Activated T-cell treated with anti-CD3 and anti-CD28 coated beads, Interleukin-2, amount 50 U/mL, for 4 hours (primary cell): ENCODE data around the gene RDX. TPM values are rescaled to one million over a fixed set of nuclear protein-coding genes. Genes with fewer than 3 reads are reported as not detected.
A peak's percentile ranks its signal among the peaks of the same experiment; 100 is the strongest.

ENCODE experiments used
- ATAC-seq, 2 donors: fragments of 200-7000 bp; cut with Tn5 transposase; one replicate each; pipeline ENCODE4 v1.10.0; 2021
- DNase-seq: peaks from one replicate; pipeline ENCODE4 v3.0.0-alpha.2; 2020
- H3K27me3 Mint-ChIP-seq: one replicate; pipeline ENCODE4 v1.8.0; 2021; ENCODE audit warnings: low read depth, mixed read lengths
- H3K36me3 Mint-ChIP-seq: one replicate; pipeline ENCODE4 v1.8.0; 2022; ENCODE audit warnings: mixed read lengths; ENCODE audit not compliant: insufficient read depth
- H3K4me1 Mint-ChIP-seq: one replicate; pipeline ENCODE4 v1.8.0; 2021; ENCODE audit warnings: low read depth, mixed read lengths
- H3K4me3 Mint-ChIP-seq: one replicate; pipeline ENCODE4 v1.8.0; 2021; ENCODE audit warnings: mild to moderate bottlenecking, moderate library complexity, mixed read lengths
- H3K9me3 Mint-ChIP-seq: one replicate; pipeline ENCODE4 v1.8.0; 2021; ENCODE audit warnings: mixed read lengths
- total RNA-seq, 3 donors: library from RNA; stranded (reverse); gene quantifications; one replicate each; pipeline ENCODE4 v1.2.1, GENCODE V29; 2021

Gene RDX
- total RNA-seq, 3 donors from 2014 or later: 34.6 to 42.3 (median 34.6) TPM

DNA sequence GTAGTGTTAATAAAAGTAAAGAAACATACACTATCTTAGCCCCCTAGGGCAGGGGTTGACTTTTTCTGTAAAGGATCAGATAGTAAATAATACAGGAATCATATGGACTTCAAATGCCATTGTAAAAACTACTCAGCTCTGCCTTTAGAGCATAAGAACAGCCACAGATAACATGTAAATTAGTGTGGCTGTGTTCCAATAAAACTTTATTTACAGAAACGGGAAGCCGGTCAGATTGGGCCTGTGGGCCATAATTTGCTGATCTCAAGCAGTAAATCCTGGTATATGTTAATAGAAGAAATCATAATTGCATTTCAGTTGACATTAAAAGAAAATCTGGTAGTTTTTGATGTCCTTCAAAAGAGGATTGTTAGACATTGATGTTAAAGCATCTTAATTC, 126.7 kb downstream of the RDX start:
- ATAC-seq: no peak
- no peaks in the 10 kb centered on the region for H3K36me3 Mint-ChIP-seq
- H3K4me1 Mint-ChIP-seq: peaks cover 6% of the 10 kb centered on the region
- no peak overlapping the region for H3K4me3 Mint-ChIP-seq
- no peaks in the 10 kb centered on the region for H3K9me3 Mint-ChIP-seq
- no peak for DNase-seq
- peaks cover 16% of the 10 kb centered on the region for H3K27me3 Mint-ChIP-seq

DNA sequence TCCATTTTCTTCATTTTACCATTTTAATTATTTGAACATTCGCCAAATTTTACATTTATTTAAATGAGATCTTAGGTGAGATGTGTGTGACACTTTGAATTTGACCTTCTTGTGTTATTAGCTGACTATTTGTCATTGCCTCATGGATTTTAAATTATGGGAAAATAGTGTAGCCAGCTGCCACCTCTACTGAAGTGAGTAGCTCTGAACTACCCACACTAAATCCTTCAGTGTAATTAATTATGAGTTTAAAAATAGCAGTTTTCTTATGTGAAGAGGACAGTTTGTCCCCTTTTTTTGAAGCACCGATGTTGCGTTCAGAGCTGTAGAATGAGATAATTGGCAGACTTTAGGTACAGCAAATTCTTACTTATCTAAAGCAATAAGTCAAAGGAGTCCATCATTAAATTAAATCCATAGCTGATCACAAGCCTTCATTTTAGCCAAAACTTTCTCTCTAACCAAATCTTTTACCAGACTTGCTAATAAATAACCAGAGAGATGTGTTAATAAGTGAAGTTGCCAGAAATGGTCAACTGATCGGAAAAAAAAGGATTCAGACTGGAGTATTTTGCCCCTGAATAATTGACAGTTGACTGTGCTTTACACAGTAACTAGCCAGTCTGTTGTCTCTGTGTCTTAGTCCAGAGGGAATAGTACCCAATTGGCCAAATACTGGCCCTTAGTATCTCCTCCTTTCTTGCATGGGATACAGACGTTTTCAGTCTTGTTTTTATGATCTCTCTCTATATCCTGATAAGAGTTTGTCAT, 128.2 kb downstream of the RDX start:
- no peaks in the 10 kb centered on the region for H3K4me1 Mint-ChIP-seq
- DNase-seq: no peak
- H3K36me3 Mint-ChIP-seq: no peaks in the 10 kb centered on the region
- no peaks in the 10 kb centered on the region for H3K9me3 Mint-ChIP-seq
- peaks cover 11% of the 10 kb centered on the region for H3K27me3 Mint-ChIP-seq
- H3K4me3 Mint-ChIP-seq: no peak overlapping the region
- ATAC-seq: no peak

DNA sequence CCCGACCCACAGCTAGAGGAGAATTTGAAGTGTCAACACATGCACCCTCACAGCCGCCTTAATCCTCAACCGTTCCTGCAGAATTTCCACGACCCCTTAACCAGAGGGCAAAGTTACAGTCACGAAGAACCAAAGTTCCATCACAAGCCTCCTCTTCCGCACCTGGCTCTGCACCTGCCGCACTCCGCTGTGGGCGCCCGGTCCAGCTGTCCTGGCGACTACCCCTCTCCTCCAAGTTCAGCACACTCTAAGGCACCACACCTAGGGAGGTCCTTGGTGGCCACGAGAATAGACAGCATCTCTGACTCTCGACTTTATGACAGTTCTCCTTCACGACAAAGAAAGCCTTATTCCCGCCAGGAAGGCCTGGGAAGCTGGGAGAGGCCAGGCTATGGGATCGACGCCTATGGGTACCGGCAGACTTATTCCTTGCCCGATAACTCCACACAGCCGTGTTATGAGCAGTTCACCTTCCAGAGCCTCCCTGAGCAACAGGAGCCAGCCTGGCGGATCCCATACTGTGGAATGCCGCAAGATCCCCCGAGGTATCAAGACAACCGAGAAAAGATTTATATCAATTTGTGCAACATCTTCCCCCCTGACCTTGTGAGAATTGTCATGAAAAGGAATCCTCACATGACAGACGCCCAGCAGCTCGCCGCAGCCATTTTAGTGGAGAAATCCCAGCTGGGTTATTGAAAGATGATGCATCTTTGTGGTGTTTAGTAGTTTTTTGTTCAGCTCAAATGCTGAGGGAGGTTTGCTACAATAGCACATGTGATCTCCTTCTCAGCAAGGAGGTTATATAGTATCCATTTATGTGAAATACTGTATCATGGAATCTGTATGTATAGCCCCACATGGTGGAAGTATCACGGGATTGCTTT, 131.1 kb downstream of the RDX start:
- Mint-ChIP-seq H3K27me3 (no peaks in the 10 kb centered on the region), H3K4me1 (no peaks in the 10 kb centered on the region), H3K36me3 (no peaks in the 10 kb centered on the region), H3K9me3 (no peaks in the 10 kb centered on the region), H3K4me3 (no peak overlapping the region)
- DNase-seq (no peak), ATAC-seq (peak in 1 of 2 donors; percentile 14)

DNA sequence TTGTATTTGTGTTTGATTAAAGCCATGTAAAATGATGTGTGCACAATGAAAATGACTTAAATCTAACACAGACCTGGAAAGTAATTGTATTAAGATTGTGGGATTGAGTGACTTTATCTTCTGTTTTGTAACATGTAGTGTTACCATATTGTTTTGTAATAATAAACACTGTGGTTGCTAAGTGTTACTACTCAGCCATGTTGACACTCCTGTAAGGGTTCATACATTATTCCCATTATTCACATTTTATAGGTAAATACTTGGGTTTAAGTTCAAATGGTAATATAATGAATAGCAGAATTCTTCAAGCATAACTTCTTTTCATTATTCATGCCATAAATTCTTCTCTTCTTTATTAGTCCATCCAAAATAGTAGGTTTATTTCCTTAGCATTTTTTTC, 134.2 kb downstream of the RDX start:
- H3K4me3 Mint-ChIP-seq: no peak overlapping the region
- no peaks in the 10 kb centered on the region for H3K36me3 Mint-ChIP-seq

DNA sequence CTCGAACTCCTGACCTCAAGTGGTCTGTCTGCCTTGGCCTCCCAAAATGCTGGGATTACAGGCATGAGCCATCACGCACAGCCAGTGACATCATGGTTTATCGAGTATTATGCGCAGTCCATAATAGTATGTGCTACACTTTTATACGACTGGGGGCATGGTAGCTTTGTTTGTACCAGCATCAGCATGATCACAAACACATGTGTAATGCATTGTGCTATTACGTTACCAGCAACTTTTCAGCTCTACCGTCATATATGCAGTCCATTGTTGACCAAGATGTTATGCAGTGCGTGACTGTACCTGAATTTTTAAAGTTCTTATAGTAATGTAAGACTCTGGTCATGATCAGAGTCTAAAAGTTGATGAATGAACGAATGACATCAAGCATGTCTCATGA, 135.4 kb downstream of the RDX start:
- ATAC-seq: no peak
- Mint-ChIP-seq H3K36me3 (no peaks in the 10 kb centered on the region), H3K4me1 (no peaks in the 10 kb centered on the region), H3K4me3 (no peak overlapping the region), H3K9me3 (no peaks in the 10 kb centered on the region), H3K27me3 (peaks cover 3% of the 10 kb centered on the region)
- DNase-seq: no peak

More for the DNA sequence above, 134.2 kb downstream of the RDX start:
- no peak for ATAC-seq
- Mint-ChIP-seq H3K9me3 (no peaks in the 10 kb centered on the region), H3K4me1 (no peaks in the 10 kb centered on the region), H3K27me3 (peaks cover 3% of the 10 kb centered on the region)
- no peak for DNase-seq

DNA sequence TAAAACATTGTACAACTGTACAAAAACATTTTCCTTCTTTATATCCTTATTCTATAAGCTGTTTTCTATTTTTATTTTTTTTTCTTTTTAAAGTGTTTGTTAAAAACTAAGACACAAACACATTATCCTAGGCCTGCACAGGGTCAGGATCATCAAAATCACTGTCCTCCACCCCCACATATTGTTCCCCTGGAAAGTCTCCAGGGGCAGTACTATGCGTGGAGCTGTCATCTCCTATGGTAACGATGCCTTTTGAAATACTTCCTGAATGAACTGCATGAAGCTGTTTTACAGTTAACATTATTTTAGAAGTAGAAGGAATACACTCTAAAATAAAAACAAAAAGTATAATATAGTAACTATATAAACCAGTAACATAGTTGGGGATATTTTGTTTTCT, 136.0 kb downstream of the RDX start:
- no peaks in the 10 kb centered on the region for H3K4me1 Mint-ChIP-seq
- H3K4me3 Mint-ChIP-seq: no peak overlapping the region
- H3K36me3 Mint-ChIP-seq: no peaks in the 10 kb centered on the region
- H3K9me3 Mint-ChIP-seq: no peaks in the 10 kb centered on the region
- DNase-seq (no peak), ATAC-seq (no peak)
- H3K27me3 Mint-ChIP-seq: peaks cover 3% of the 10 kb centered on the region

DNA sequence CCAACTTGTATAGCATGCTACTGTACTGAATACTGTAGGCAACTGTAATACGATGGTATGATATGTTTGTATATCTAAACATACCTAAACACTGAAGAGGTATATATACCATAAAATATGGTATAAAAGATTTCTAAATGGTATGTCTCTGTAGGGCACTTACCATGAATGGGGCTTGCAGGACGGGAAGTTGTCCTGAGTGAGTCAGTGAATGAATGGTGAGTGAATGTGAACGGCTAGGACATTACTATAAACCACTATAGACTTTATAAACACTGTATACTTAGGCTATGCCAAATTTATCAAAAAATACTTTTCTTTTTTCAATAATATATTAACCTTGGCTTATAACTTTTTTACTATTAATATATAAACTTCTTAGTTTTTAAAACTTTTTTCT, 136.4 kb downstream of the RDX start:
- no peak for DNase-seq
- H3K27me3 Mint-ChIP-seq: peaks cover 3% of the 10 kb centered on the region
- no peak for ATAC-seq

DNA sequence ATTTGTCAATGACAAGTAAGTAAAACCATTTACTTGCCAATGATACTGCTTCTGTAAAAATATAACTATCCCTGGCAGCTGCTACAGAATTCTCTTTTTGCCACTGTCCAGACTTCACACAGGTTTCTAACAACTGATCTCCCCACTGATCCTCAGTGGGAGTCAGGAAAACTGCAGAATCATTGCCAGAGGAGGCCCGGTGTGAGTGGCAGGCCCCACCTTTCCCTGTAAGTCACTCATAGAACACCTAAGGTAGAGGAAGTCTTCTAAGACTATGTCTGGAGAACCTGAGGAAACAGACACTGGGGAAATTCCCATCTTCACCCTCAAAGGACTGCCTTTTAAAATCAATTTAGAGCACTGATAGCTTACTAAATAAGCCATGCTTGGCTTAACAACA, 136.9 kb downstream of the RDX start:
- Mint-ChIP-seq H3K9me3 (no peaks in the 10 kb centered on the region), H3K4me1 (no peaks in the 10 kb centered on the region), H3K36me3 (no peaks in the 10 kb centered on the region), H3K4me3 (no peak overlapping the region), H3K27me3 (peaks cover 3% of the 10 kb centered on the region)
- ATAC-seq (no peak), DNase-seq (no peak)

More for the DNA sequence above, 136.4 kb downstream of the RDX start:
- H3K9me3 Mint-ChIP-seq: no peaks in the 10 kb centered on the region
- H3K4me3 Mint-ChIP-seq: no peak overlapping the region
- H3K36me3 Mint-ChIP-seq: no peaks in the 10 kb centered on the region
- H3K4me1 Mint-ChIP-seq: no peaks in the 10 kb centered on the region

DNA sequence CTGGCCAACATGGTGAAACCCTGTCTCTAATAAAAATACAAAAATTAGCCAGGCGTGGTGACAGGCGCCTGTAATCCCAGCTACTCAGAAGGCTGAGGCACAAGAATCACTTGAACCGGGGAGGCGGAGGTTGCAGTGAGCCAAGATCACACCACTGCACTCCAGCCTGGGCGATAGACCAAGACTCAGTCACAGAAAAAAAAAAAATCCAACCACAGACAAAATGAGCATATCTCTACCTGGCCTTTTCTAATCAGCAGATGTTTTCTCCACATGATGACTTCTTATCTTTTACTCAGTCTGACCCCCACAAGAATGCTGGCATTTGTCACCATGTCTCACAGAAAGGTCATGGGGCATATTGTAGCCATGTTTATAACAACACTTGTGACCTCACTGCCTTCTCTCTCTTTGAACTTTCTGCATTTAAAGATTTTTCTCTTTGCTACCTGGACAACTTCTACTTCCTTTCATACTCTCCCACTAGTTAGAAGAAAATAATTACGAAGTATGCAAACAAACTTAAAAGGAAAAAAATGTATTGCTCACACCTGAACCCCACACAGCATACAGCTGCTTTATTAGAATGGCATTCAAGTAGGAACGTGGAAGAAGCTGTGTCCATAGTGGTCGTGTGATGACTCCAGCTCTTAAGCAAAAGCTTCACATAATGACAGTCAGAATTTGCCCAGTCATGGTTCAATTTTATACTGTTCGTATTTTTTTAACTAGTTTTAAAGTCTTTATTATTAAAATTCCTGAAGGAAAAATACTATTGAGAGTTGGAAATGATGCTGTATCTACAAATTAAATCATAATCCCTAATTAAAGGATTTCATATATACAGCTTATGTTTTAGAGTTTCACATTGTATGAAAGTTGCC, 137.9 kb downstream of the RDX start:
- H3K9me3 Mint-ChIP-seq: no peaks in the 10 kb centered on the region
- DNase-seq: no peak
- no peaks in the 10 kb centered on the region for H3K36me3 Mint-ChIP-seq
- ATAC-seq: no peak
- no peaks in the 10 kb centered on the region for H3K4me1 Mint-ChIP-seq
- no peak overlapping the region for H3K4me3 Mint-ChIP-seq
- H3K27me3 Mint-ChIP-seq: peaks cover 6% of the 10 kb centered on the region

DNA sequence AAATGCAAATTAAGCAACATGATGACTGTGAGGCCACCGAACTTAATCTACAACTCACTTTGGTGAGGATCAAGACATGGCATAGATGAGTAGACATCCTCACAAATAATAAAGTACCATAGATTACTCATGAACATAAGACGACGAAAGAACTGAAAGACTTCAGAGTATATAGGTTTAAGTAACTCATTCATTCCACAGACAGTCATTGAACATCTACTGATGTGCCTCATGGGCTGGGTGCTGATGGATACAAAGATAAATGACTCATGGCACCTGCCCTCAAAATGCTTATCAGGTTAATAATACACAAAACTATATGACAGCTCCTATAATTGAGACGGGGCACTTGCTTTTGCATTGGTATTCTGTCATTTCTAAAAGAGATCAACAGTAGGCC, 139.9 kb downstream of the RDX start:
- no peak for ATAC-seq
- no peak overlapping the region for H3K4me3 Mint-ChIP-seq
- DNase-seq: no peak
- peaks cover 8% of the 10 kb centered on the region for H3K27me3 Mint-ChIP-seq
- no peaks in the 10 kb centered on the region for H3K9me3 Mint-ChIP-seq
- H3K36me3 Mint-ChIP-seq: no peaks in the 10 kb centered on the region
- no peaks in the 10 kb centered on the region for H3K4me1 Mint-ChIP-seq

DNA sequence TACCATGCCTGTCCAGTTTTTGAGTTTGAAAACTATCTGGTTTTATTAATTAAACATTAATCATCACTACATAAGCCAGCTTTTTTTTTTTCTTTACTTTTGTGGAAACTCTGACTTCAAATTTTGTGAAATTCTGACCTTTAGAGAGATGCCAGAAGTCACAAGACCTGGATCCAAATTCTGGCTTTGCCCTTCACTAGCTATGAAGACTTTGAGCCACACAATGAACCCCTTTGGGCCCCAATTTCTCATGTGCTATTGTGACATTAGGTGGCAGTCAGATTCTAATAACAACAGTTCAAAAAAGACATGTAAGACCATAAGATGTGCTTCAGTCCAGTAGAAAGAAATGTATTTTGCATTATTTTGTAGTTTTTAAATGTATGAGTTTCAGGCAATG, 142.9 kb downstream of the RDX start:
- H3K4me1 Mint-ChIP-seq: peaks cover 2% of the 10 kb centered on the region
- H3K27me3 Mint-ChIP-seq: peaks cover 10% of the 10 kb centered on the region
- DNase-seq (no peak), ATAC-seq (no peak)
- H3K36me3 Mint-ChIP-seq: no peaks in the 10 kb centered on the region
- no peak overlapping the region for H3K4me3 Mint-ChIP-seq
- no peaks in the 10 kb centered on the region for H3K9me3 Mint-ChIP-seq

DNA sequence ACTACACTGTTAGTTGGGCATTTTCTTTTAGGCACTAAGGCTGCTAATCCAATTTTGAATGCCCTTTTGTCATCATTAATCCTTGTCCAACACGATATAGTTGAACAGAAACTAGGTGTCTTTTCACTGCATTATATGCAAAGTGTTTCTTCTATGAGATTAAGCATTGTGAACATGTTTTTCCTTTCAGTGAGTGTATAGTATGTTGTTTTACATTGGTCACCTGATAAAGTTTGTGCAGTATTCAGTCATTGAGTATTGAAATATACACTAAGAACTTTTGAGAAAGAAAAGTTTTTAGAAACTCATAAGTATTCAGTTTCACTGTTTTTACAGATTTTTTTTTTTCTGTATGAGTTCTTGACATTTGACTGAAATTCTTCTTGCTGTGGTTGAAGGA, 144.2 kb downstream of the RDX start:
- Mint-ChIP-seq H3K4me1 (peaks cover 2% of the 10 kb centered on the region), H3K9me3 (no peaks in the 10 kb centered on the region), H3K36me3 (no peaks in the 10 kb centered on the region), H3K4me3 (no peak overlapping the region), H3K27me3 (peaks cover 10% of the 10 kb centered on the region)
- DNase-seq: no peak
- no peak for ATAC-seq

DNA sequence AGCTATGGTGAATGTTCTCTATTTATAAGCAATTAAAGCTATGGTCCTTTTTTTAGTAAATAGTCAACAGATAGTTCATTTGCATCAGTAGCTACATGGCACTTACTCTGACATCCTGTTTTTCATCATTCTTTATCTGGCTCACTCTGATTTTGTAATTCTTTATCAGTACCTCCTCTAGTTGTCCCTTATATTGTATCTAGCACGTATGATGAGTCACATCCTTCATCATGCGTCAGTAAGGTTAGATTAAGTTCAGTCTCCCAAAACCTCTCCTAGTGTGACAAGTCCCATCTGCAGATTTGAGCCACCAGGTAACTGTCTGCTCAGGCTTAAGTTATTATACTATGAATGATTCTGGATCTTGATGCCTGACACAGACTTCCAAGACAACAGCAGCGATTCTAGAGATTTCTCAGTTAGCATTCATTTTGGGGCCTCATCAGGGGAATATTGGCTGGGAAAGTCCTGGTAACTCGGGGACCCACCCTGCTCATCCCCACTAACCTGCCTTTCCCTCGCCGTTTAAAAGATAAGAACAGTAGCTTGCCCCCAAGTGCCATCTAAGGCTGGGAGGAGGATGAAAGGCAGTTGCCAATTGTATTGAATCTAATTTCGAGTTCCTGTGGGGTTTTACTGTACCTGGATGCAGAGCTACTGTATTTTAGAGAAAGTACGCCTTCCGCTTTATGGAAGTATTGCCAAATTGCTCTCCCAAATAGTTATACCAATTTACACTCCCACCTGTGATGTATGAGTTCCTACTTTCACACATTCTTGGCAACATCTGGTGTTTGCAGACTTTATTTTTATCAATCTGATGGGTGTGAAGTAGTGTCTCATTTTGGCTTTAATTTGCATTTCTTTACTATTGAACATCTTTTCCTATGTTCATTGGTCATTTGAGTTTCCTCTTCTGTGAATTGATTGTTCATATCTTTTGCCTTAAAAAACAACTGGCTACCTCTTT, 147.4 kb downstream of the RDX start:
- Mint-ChIP-seq H3K9me3 (no peaks in the 10 kb centered on the region), H3K4me1 (peaks cover 2% of the 10 kb centered on the region)
- peak; percentile 43 to 50 for ATAC-seq

More for the DNA sequence above, 147.4 kb downstream of the RDX start:
- no peak for DNase-seq
- no peak overlapping the region for H3K4me3 Mint-ChIP-seq
- H3K27me3 Mint-ChIP-seq: peaks cover 18% of the 10 kb centered on the region
- no peaks in the 10 kb centered on the region for H3K36me3 Mint-ChIP-seq
